SK-N-SH (cell line): Measurements from ENCODE around the gene NTMT1. TPM values are rescaled to one million over a fixed set of nuclear protein-coding genes. Genes with fewer than 3 reads are reported as not detected.

Source experiments
- CTCF ChIA-PET: fragments of 300-600, 350-600 bp; formaldehyde crosslinking; extraction: SDS; loops from one replicate; lab custom pipeline; 2021; lab: Yijun Ruan, JAX
- POLR2A ChIA-PET: fragments of 350-600 bp; sonication (Branson Sonifier 250); formaldehyde crosslinking; extraction: SDS; loops from one replicate; lab custom pipeline; 2020; ENCODE audit warnings: antibody characterized with exemption, inconsistent platforms; lab: Yijun Ruan, JAX
- DNase-seq: peaks from one replicate; pipeline ENCODE4 v3.0.0; 2012
- H2AFZ ChIP-seq: fragments of 200-600 bp; sonication (generic); 2 replicates; pipeline ENCODE4 v1.8.1; 2016; ENCODE audit warnings: antibody characterized with exemption, mild to moderate bottlenecking, low read depth
- H3F3A ChIP-seq: fragments of 200-600 bp; sonication (generic); replicated peaks from 2 replicates; pipeline ENCODE3; 2016; ENCODE audit warnings: antibody characterized with exemption, mild to moderate bottlenecking; ENCODE audit not compliant: insufficient read depth
- H3K27ac ChIP-seq, 2 experiments: fragments of 200-500 bp in 1 of 2; fragments of 200-600 bp in 1 of 2; sonication (Bioruptor generic) in 1 of 2; sonication (generic), shearing (Covaris generic) in 1 of 2; 2 replicates each; pipeline versions ENCODE4 v1.5.1 to v1.6.1; 2014 to 2016; ENCODE audit warnings: low read depth in 2 of 2, inconsistent platforms in 1 of 2, low read length in 1 of 2, mild to moderate bottlenecking in 1 of 2, mixed read lengths in 1 of 2
- H3K27me3 ChIP-seq: fragments of 200-600 bp; sonication (generic), shearing (Covaris generic); 2 replicates; pipeline ENCODE4 v1.6.1; 2016; ENCODE audit warnings: mixed run types; ENCODE audit not compliant: insufficient read depth
- H3K36me3 ChIP-seq, 2 experiments: fragments of 200-500 bp in 1 of 2; fragments of 200-600 bp in 1 of 2; sonication (Bioruptor generic) in 1 of 2; sonication (generic) in 1 of 2; replicated peaks in 1 of 2; 2 replicates each; pipeline versions ENCODE3 to v1.5.1; 2014 to 2016; ENCODE audit warnings: low read length in 1 of 2, mild to moderate bottlenecking in 1 of 2; ENCODE audit not compliant: insufficient read depth in 2 of 2, control insufficient read depth in 1 of 2
- H3K4me1 ChIP-seq, 2 experiments: fragments of 200-500 bp in 1 of 2; fragments of 200-600 bp in 1 of 2; sonication (Bioruptor generic) in 1 of 2; sonication (generic), shearing (Covaris generic) in 1 of 2; 2 replicates each; pipeline versions ENCODE4 v1.5.1 to v1.6.1; 2014 to 2016; ENCODE audit warnings: low read depth in 1 of 2, low read length in 1 of 2, mixed run types in 1 of 2; ENCODE audit not compliant: insufficient read depth in 2 of 2, control insufficient read depth in 1 of 2
- H3K4me2 ChIP-seq: fragments of 200-600 bp; sonication (generic), shearing (Covaris generic); 2 replicates; pipeline ENCODE4 v1.6.1; 2017; ENCODE audit warnings: mixed run types
- H3K4me3 ChIP-seq, 2 experiments: fragments of 200-500 bp in 1 of 2; fragments of 200-600 bp in 1 of 2; sonication (Bioruptor generic) in 1 of 2; sonication (generic), shearing (Covaris generic) in 1 of 2; 2 replicates each; pipeline versions ENCODE4 v1.5.1 to v1.8.1; 2014 to 2016; ENCODE audit warnings: low read depth in 2 of 2, inconsistent platforms in 1 of 2, low read length in 1 of 2, mild to moderate bottlenecking in 1 of 2, mixed read lengths in 1 of 2, moderate library complexity in 1 of 2
- H3K79me2 ChIP-seq: fragments of 200-600 bp; sonication (generic); 2 replicates; pipeline ENCODE4 v1.8.1; 2017; ENCODE audit warnings: mild to moderate bottlenecking; ENCODE audit not compliant: insufficient read depth
- H3K9ac ChIP-seq: fragments of 200-600 bp; sonication (generic); 2 replicates; pipeline ENCODE4 v1.6.1; 2017; ENCODE audit warnings: mixed run types
- H3K9me2 ChIP-seq: fragments of 200-600 bp; sonication (generic); 2 replicates; pipeline ENCODE4 v1.6.1; 2017; ENCODE audit warnings: mixed run types
- H3K9me3 ChIP-seq: fragments of 200-600 bp; sonication (generic); 2 replicates; pipeline ENCODE4 v1.6.1; 2017; ENCODE audit warnings: mixed run types, mild to moderate bottlenecking, moderate library complexity
- H4K20me1 ChIP-seq: fragments of 200-600 bp; sonication (generic); 2 replicates; pipeline ENCODE4 v1.6.1; 2017; ENCODE audit warnings: mild to moderate bottlenecking, mixed run types; ENCODE audit not compliant: insufficient read depth
- CHD2 ChIP-seq: fragments of 150-350 bp; IDR thresholded peaks from 2 replicates; pipeline ENCODE4 v1.6.1; 2018; ENCODE audit warnings: low read length; ENCODE audit not compliant: partially characterized antibody
- EP300 ChIP-seq, 2 experiments: IDR thresholded peaks; 2 replicates each; pipeline versions ENCODE4 v1.4.0 to v1.6.1; 2012; ENCODE audit warnings: borderline replicate concordance in 1 of 2, low read depth in 1 of 2, low read length in 1 of 2
- EZH2phosphoT487 ChIP-seq: fragments of 200-600 bp; sonication (generic); IDR thresholded peaks from 2 replicates; pipeline ENCODE4 v1.6.1; 2017; ENCODE audit warnings: low read depth, mixed run types, mild to moderate bottlenecking, antibody characterized with exemption, moderate library complexity, borderline replicate concordance
- FOSL2 ChIP-seq: IDR thresholded peaks from 2 replicates; pipeline ENCODE4 v1.4.0; 2012; ENCODE audit warnings: low read depth, mild to moderate bottlenecking, moderate library complexity, borderline replicate concordance
- FOXM1 ChIP-seq: IDR thresholded peaks from 2 replicates; pipeline ENCODE4 v1.4.0; 2012; ENCODE audit warnings: low read depth, mild to moderate bottlenecking
- GABPA ChIP-seq: IDR thresholded peaks from 2 replicates; pipeline ENCODE4 v1.4.0; 2012; ENCODE audit warnings: low read depth, mild to moderate bottlenecking
- JUND ChIP-seq: IDR thresholded peaks from 2 replicates; pipeline ENCODE4 v1.4.0; 2012
- MEF2A ChIP-seq: IDR thresholded peaks from 2 replicates; pipeline ENCODE4 v1.4.0; 2012; ENCODE audit warnings: low read depth, borderline replicate concordance
- MXI1 ChIP-seq: IDR thresholded peaks from 2 replicates; pipeline ENCODE4 v1.6.1; 2012; ENCODE audit warnings: mild to moderate bottlenecking, low read depth, low read length, improper control_type of control experiment
- REST ChIP-seq: IDR thresholded peaks from 2 replicates; pipeline ENCODE4 v1.6.1; 2012; ENCODE audit warnings: mild to moderate bottlenecking, low read depth, low read length, moderate library complexity
- RFX5 ChIP-seq: IDR thresholded peaks from 2 replicates; pipeline ENCODE4 v1.6.1; 2012; ENCODE audit warnings: mild to moderate bottlenecking, improper control_type of control experiment, low read length
- RXRA ChIP-seq: IDR thresholded peaks from 2 replicates; pipeline ENCODE4 v1.4.0; 2012; ENCODE audit warnings: low read depth, mild to moderate bottlenecking, borderline replicate concordance
- TAF1 ChIP-seq: IDR thresholded peaks from 2 replicates; pipeline ENCODE4 v1.6.1; 2012; ENCODE audit warnings: low read depth, mild to moderate bottlenecking, low read length, moderate library complexity, borderline replicate concordance
- TCF12 ChIP-seq: IDR thresholded peaks from 2 replicates; pipeline ENCODE4 v1.4.0; 2012
- WGBS: methylation state at CpG from one replicate; pipeline ENCODE4 v1.1.6; 2017; ENCODE audit warnings: low lambda C conversion rate; 5-methylcytosine and 5-hydroxymethylcytosine counted together
- polyA plus RNA-seq, 3 experiments: library from polyadenylated mRNA; depleted of rRNA; stranded (reverse); fragments of >200 nt; gene quantifications; 2 replicates each; pipeline ENCODE4 v1.2.3, GENCODE V29; 2012
- TF ChIP-seq, protein P1 (sequence below): IDR thresholded peaks from 2 replicates; pipeline ENCODE4; 2012

NTMT1 gene
- polyA plus RNA-seq, 1 of the 3 experiments (the other 2 are of a cell fraction), result 78.3 TPM

- TF ChIP-seq REST (no peak), FOXM1 (no peak), EP300 (IDR thresholded peaks at IDR 0.05; ENCODE audit: borderline replicate concordance in 1 of 2, low read depth in 1 of 2, low read length in 1 of 2) (no peak), JUND (no peak), TAF1 (no peak), EZH2phosphoT487 (no peak), CHD2 (no peak), MEF2A (no peak), GABPA (no peak)
- TF ChIP-seq, protein P1, sequence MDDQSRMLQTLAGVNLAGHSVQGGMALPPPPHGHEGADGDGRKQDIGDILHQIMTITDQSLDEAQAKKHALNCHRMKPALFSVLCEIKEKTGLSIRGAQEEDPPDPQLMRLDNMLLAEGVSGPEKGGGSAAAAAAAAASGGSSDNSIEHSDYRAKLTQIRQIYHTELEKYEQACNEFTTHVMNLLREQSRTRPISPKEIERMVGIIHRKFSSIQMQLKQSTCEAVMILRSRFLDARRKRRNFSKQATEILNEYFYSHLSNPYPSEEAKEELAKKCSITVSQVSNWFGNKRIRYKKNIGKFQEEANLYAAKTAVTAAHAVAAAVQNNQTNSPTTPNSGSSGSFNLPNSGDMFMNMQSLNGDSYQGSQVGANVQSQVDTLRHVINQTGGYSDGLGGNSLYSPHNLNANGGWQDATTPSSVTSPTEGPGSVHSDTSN, result no peak
These were observed 44.0 kb downstream of the NTMT1 start (continued) for GRCh38 chr9:129669946-129670345.

DNA sequence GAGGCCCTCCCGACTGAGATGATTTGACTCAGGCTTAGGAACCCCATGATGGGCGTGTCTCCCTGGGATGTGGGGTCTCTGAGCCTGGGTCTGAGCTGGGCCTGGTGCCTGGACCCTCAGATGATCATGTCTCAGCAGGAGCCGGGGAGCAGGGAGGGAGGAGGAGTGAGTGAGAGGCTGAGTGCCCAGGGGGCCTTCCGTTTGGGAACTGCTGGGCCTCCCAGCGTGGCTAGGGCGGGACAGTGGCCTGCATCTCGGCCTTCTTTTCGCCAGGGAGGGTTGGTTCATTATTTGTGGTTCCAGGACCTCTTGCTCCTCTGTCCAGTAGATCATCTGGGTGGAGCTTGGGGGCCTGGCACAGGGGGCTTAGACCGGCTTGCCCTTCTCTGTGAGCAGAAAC is 45.1 kb downstream of the NTMT1 start:
- no peak for DNase-seq
- TF ChIP-seq EZH2phosphoT487 (no peak), MXI1 (no peak), FOXM1 (no peak), MEF2A (no peak), RFX5 (no peak), FOSL2 (no peak), TCF12 (no peak), JUND (no peak), RXRA (no peak)
- TF ChIP-seq, protein P1, result no peak
- TF ChIP-seq, all 33 proteins: peak for 0
- Histone ChIP-seq H4K20me1 (no peaks in the 10 kb centered on the region), H3K27me3 (peaks cover 2% of the 10 kb centered on the region; the same call in 1 of the 2 replicates), H3K79me2 (no peaks in the 10 kb centered on the region), H3K4me3 (no peak overlapping the region), H2AFZ (no peak overlapping the region), H3F3A (peaks cover 3% of the 10 kb centered on the region), H3K4me1 (peaks cover 0 to 39% of the 10 kb centered on the region in 2 experiments; a peak in 1 of 4 replicates), H3K4me2 (no peak overlapping the region), H3K27ac (no peak overlapping the region), H3K9me2 (no peaks in the 10 kb centered on the region), H3K9ac (no peak overlapping the region), H3K9me3 (no peaks in the 10 kb centered on the region), H3K36me3 (no peaks in the 10 kb centered on the region)
- ChIA-PET POLR2A (no interaction called here), CTCF (interaction anchor here (0.7 to 3.0 kb wide), 4 partner anchors 29 to 119 kb away, joined by 3 to 10 read pairs (median 4); partner anchors contain the start of gene NTMT1)
- WGBS, result 90% methylated on average over 8 of the region's 9 CpGs
